HL-60 (cell line): ENCODE measurements around the gene ADCY1.

Source experiments
- CTCF ChIP-seq: IDR thresholded peaks from one replicate; pipeline ENCODE4 v1.5.1; 2011; ENCODE audit warnings: low read length, control low read depth, inconsistent platforms; ENCODE audit not compliant: insufficient read depth
- POLR2AphosphoS5 ChIP-seq: IDR thresholded peaks from 2 replicates; pipeline ENCODE4 v1.6.1; 2012; ENCODE audit warnings: low read depth
- SPI1 ChIP-seq: IDR thresholded peaks from 2 replicates; pipeline ENCODE4 v1.6.1; 2012; ENCODE audit warnings: low read depth, mild to moderate bottlenecking, borderline replicate concordance

- TF ChIP-seq POLR2AphosphoS5 (no peak), CTCF (no peak), SPI1 (no peak)
Measured at GRCh38 chr7:45677311-45677900, 103.2 kb downstream of the ADCY1 start.
